ENCODE results near the gene CPNE4.

CPNE4 gene

GRCh38 chr3:131880948-131881347 lies 153.9 kb downstream of the CPNE4 start:
- DNase-seq (ENCODE audit: low read depth), result no peak

DNA sequence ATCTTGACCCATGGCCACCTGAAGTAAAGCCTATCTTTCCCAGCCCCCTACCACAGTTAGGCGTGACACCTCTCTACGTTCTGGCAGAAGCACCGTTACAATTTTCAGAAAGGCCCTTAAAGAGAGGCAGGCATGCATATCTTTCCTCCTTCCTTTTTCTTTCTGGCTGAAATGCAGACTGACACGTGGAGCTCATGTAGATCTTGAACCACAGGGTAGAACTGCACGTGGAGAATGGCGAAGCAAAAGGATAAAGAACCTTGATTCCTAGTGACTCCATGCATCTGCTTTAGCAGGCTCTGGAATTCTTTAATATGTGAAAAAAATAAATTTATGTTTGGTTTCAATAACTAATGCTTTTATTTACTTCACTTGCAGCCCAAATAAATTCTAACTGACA lies 166.6 kb downstream of the CPNE4 start:
- no peak for DNase-seq (ENCODE audit: low read depth)

DNA sequence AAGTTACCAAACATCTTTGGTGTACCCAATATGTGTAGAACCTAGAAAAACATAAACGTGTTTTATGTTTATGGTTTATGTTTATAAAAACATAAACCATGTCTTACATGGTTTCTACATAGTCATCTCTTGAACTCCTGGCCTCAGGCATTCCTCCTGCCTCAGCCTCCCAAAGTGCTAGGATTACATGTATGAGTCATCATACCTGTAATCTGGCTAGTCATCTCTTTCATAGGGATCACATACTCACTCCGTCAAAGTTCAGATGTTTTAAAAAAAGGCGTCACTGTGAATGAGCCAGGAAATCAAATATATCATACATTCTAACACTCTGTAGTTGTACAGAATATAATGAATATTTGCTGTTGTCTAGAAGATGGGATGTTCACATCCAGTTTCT lies 178.6 kb downstream of the CPNE4 start:
- no peak for DNase-seq (ENCODE audit: low read depth)

- DNase-seq (ENCODE audit: low read depth), result no peak
These were observed 184.6 kb downstream of the CPNE4 start for GRCh38 chr3:131850223-131850622.

DNA sequence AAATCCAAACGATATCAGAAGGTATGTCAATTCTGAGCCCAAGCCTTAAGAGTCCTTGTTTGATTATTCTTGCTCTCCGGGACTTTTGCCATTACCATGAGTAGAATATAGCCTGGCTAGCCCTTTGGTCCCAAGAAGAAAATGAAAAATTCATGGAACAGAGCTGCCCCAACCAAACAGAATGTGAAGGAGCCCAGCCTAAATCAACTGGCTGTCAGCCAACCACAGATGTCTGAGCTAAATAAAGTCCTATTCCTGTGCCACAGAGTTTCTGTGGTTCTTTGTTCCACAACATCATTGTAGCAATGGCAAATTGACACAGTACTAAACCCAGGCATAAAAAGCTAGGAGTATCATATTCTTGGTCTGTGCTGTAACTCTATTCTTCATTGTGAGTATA lies 185.2 kb downstream of the CPNE4 start:
- DNase-seq (ENCODE audit: low read depth), result no peak

- DNase-seq (ENCODE audit: low read depth), result no peak
These were observed 186.8 kb downstream of the CPNE4 start for GRCh38 chr3:131847966-131848510.

GRCh38 chr3:131846296-131846924 lies 188.4 kb downstream of the CPNE4 start:
- DNase-seq (ENCODE audit: low read depth), result no peak

- no peak for DNase-seq (ENCODE audit: low read depth)
These were observed 191.6 kb downstream of the CPNE4 start for GRCh38 chr3:131843174-131843573.

GRCh38 chr3:131840156-131840797 lies 194.5 kb downstream of the CPNE4 start:
- no peak for DNase-seq (ENCODE audit: low read depth)

DNA sequence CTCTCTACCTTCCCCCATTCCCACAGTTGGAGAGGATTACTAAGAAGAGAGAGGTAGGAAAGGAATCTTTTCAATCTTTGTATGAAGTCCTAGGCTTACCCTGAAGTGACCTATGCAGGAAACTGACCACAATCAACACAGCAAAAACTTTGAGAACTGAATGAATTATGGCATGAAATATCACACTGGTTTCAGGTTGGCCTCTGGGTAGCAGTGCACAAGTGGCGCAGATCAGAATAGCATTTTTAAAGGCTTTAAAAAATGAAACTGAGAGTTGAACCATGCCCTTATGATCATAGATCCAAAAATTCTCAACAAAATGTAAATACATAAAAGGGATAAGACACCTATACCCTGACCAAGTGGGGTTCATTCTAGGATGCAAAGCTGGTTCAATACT lies 198.9 kb downstream of the CPNE4 start:
- DNase-seq (ENCODE audit: low read depth), result no peak

DNA sequence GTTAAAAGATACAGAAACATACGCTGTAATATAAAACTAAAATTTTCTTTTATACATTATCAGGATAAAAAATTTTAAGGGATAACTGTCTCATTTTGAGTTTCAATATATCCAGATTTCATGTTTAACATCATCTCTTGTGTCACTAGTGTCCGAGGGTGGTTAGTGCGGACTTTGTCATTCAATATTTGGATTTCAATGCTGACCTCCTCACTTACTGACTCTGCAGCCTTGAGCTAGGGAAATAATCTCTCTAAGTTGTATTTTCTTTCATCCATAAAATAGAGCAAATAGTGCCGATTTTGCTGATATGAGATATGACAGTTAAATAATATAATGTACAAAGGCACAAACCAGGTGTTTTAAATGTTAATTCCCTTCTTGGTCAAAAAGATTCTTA lies 203.2 kb downstream of the CPNE4 start:
- no peak for DNase-seq (ENCODE audit: low read depth)

- DNase-seq (ENCODE audit: low read depth), result no peak
These were observed 213.5 kb downstream of the CPNE4 start for GRCh38 chr3:131821191-131821762.

GRCh38 chr3:131819381-131820055 lies 215.3 kb downstream of the CPNE4 start:
- DNase-seq (ENCODE audit: low read depth), result no peak

GRCh38 chr3:131812433-131812832 lies 222.4 kb downstream of the CPNE4 start:
- DNase-seq (ENCODE audit: low read depth), result no peak

DNA sequence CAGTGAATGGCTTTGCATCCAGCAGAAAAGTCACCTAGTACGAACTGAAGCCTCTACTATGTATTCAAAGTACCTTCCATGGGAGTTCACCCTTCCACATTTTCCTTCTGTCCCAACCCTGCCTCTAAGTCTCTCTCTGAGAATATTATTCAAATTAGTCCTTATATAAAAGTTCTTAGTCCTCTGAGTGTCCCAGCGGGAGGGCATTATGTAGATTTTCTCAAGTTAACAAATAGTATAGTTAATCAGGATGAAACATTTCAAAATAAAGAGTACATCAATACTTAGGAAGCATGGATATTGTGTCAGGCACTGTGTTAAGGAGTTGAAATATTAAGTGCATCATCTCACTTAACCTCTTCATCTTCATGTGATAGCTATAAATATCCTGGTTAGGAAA lies 223.3 kb downstream of the CPNE4 start:
- DNase-seq (ENCODE audit: low read depth), result no peak

- no peak for DNase-seq (ENCODE audit: low read depth)
These were observed 227.0 kb downstream of the CPNE4 start for GRCh38 chr3:131807822-131808221.

GRCh38 chr3:131806736-131807135 lies 228.1 kb downstream of the CPNE4 start:
- DNase-seq (ENCODE audit: low read depth), result no peak

GRCh38 chr3:131804565-131805133 lies 230.2 kb downstream of the CPNE4 start:
- DNase-seq (ENCODE audit: low read depth), result no peak

- DNase-seq (ENCODE audit: low read depth), result no peak
These were observed 231.7 kb downstream of the CPNE4 start for GRCh38 chr3:131803113-131803512.

GRCh38 chr3:131802029-131802428 lies 232.8 kb downstream of the CPNE4 start:
- no peak for DNase-seq (ENCODE audit: low read depth)

DNA sequence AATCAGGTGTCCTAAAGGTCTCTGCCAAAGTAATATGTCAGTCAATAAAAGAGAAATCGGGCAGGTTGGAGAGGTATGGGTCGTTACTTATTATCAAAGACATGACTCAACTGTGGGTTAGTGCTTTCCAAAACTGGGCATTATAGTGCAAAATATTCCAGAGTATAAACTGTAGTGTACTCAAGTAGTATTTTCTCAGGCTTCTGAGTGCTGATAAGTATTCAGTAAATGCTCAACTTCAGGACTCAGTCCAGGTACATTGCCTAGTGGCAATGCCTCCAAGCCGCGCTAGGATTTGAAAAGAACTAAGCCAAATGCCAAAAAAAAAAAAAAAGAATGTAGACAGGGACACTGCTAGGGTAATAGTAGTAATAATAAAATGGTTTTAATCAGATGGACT lies 233.2 kb downstream of the CPNE4 start:
- DNase-seq (ENCODE audit: low read depth), result no peak

DNA sequence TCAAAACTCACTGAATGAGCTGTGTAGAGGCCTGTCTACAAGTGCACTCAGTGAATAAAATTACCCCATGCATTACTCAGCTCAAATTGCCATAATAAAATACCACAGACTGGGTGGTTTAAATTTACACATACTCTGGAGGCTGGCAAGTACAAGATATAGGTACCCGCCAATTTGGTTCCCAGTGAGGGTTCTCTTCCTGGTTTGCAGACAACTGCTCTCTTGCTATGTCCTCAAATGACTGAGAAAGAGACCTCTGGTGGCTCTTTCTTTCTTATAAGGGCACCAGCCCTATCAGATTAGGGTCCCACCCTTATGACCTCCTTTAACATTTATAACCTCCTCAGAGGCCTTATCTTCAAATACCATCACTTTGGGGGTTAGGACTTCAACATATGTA lies 237.0 kb downstream of the CPNE4 start:
- no peak for DNase-seq (ENCODE audit: low read depth)
